ENCODE data around the gene HSPA1B. TPM values are rescaled to one million over a fixed set of nuclear protein-coding genes. Genes with fewer than 3 reads are reported as not detected.

The HSPA1B gene
- polyA plus RNA-seq, 1 of the 3 experiments (the other 2 are of a cell fraction): 96.3 TPM

DNA sequence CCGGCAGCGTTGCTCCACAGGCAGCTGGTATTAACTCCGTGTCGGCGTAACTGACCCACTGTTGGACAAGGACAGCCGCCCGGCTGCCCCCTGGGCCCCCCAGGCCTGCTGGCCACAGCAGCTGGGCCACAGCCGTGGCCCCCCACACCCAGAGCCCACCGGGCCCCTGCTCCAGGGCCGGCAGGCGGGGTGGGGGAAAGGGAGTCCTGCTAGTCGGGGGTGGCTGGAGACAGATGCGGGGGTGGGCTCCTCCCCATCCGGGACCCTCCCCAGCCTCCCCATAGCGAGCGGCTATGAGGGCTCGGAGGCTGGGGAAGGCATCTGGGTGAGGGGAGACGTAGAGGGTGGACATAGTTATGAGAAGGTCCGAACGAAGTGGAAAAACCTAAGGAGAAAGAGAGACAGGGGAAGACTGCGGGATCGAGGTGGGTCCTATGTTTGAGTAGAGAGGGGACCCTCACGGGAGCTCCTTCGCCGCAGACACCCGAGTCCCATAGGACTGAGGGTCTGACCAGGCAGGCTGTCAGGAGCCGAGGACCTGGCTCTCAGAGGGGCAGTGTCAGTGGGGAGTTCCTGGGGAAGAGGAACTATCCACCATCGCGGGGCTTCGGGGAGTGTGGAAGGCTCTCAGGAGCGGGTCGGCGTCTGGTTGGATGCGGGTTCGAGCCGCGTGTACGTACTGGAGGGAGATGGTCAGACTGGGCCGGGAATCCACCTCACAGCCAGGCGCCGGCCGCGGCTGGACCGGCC, 32.5 kb upstream of the HSPA1B start:
- POLR2A ChIA-PET: interaction anchor here (0.8 to 1.8 kb wide), 11 partner anchors 12 to 1177 kb away, joined by 3 to 24 read pairs (median 3); partner anchors contain the start of genes ABHD16A, CLIC1, DDX39B and HSPA1A
- WGBS (ENCODE audit: low lambda C conversion rate): 2% methylated on average over 29 of the region's 44 CpGs
- Histone ChIP-seq H3K4me3 (ENCODE audit: low read depth in 2 of 2, low read length in 1 of 2) (peak overlapping the region; percentile 80 to 82), H3F3A (replicated peaks; ENCODE audit: insufficient read depth) (peaks cover 23% of the 10 kb centered on the region), H3K79me2 (ENCODE audit: insufficient read depth) (peaks cover 37% of the 10 kb centered on the region), H3K9me3 (no peaks in the 10 kb centered on the region), H3K27me3 (ENCODE audit: insufficient read depth) (no peaks in the 10 kb centered on the region), H3K9ac (peak overlapping the region; percentile 84), H3K9me2 (no peaks in the 10 kb centered on the region), H4K20me1 (ENCODE audit: insufficient read depth) (no peaks in the 10 kb centered on the region), H3K4me1 (ENCODE audit: control insufficient read depth in 1 of 2, insufficient read depth in 2 of 2, low read depth in 1 of 2, low read length in 1 of 2) (peaks cover 3 to 12% of the 10 kb centered on the region in 2 experiments; a peak in 3 of 4 replicates), H3K36me3 (replicated peaks in 1 of 2; ENCODE audit: control insufficient read depth in 1 of 2, insufficient read depth in 2 of 2, low read length in 1 of 2) (peaks cover 16 to 23% of the 10 kb centered on the region in 2 experiments), H3K27ac (ENCODE audit: low read depth in 2 of 2, low read length in 1 of 2) (peak overlapping the region; percentile 72 to 96), H3K4me2 (peak overlapping the region; percentile 99), H2AFZ (ENCODE audit: low read depth) (peak overlapping the region; percentile 45; the same call in 1 of the 2 replicates)
- TF ChIP-seq FOSL2 (IDR thresholded peaks at IDR 0.05; ENCODE audit: borderline replicate concordance, low read depth) (no peak), TCF12 (IDR thresholded peaks at IDR 0.05) (no peak), FOXM1 (IDR thresholded peaks at IDR 0.05; ENCODE audit: low read depth) (no peak), ZBTB33 (IDR thresholded peaks at IDR 0.05; ENCODE audit: borderline replicate concordance, low read depth) (no peak), USF2 (IDR thresholded peaks at IDR 0.05; ENCODE audit: borderline replicate concordance, low read depth, low read length) (no peak), SIN3A (IDR thresholded peaks at IDR 0.05; ENCODE audit: borderline replicate concordance, low read depth, low read length) (no peak), MAX (IDR thresholded peaks at IDR 0.05; ENCODE audit: low read depth) (no peak; the same call in 1 of the 2 replicates), NFIC (IDR thresholded peaks at IDR 0.05; ENCODE audit: borderline replicate concordance) (no peak), RAD21 (IDR thresholded peaks at IDR 0.05; ENCODE audit: low read length) (no peak), ELF1 (IDR thresholded peaks at IDR 0.05) (no peak), GABPA (IDR thresholded peaks at IDR 0.05; ENCODE audit: low read depth) (no peak), GATA2 (CRISPR knock-in tag; IDR thresholded peaks at IDR 0.05) (no peak), NRF1 (IDR thresholded peaks at IDR 0.05; ENCODE audit: low read depth, low read length) (no peak), JUND (IDR thresholded peaks at IDR 0.05) (no peak), RXRA (IDR thresholded peaks at IDR 0.05; ENCODE audit: borderline replicate concordance, low read depth) (no peak)
- TF ChIP-seq, protein P1, sequence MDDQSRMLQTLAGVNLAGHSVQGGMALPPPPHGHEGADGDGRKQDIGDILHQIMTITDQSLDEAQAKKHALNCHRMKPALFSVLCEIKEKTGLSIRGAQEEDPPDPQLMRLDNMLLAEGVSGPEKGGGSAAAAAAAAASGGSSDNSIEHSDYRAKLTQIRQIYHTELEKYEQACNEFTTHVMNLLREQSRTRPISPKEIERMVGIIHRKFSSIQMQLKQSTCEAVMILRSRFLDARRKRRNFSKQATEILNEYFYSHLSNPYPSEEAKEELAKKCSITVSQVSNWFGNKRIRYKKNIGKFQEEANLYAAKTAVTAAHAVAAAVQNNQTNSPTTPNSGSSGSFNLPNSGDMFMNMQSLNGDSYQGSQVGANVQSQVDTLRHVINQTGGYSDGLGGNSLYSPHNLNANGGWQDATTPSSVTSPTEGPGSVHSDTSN (IDR thresholded peaks at IDR 0.05): no peak
- DNase-seq: peak; percentile 80
- CTCF ChIA-PET: interaction anchor here (0.8 to 3.0 kb wide), 13 partner anchors 9 to 249 kb away, joined by 3 to 37 read pairs (median 7); partner anchors contain the start of genes ATP6V1G2, DDAH2, HSPA1A and HSPA1L
